Fibroblast of pulmonary artery (primary cell): ENCODE results near the gene VPS13A.

ENCODE experiments used
- DNase-seq: peaks from one replicate; pipeline ENCODE4 v3.0.0-alpha.2; 2010; ENCODE audit warnings: low read depth
- H3K4me3 ChIP-seq: replicated peaks from 2 replicates; pipeline ENCODE4 v1.5.1; 2011; ENCODE audit warnings: low read depth, mild to moderate bottlenecking, control low read depth, low read length, moderate library complexity
- TF ChIP-seq, protein P1 (sequence below): IDR thresholded peaks from 2 replicates; pipeline ENCODE4 v1.5.1; 2011; ENCODE audit warnings: mild to moderate bottlenecking, control low read depth, low read length, inconsistent platforms; ENCODE audit errors: missing control alignments

VPS13A gene

DNA sequence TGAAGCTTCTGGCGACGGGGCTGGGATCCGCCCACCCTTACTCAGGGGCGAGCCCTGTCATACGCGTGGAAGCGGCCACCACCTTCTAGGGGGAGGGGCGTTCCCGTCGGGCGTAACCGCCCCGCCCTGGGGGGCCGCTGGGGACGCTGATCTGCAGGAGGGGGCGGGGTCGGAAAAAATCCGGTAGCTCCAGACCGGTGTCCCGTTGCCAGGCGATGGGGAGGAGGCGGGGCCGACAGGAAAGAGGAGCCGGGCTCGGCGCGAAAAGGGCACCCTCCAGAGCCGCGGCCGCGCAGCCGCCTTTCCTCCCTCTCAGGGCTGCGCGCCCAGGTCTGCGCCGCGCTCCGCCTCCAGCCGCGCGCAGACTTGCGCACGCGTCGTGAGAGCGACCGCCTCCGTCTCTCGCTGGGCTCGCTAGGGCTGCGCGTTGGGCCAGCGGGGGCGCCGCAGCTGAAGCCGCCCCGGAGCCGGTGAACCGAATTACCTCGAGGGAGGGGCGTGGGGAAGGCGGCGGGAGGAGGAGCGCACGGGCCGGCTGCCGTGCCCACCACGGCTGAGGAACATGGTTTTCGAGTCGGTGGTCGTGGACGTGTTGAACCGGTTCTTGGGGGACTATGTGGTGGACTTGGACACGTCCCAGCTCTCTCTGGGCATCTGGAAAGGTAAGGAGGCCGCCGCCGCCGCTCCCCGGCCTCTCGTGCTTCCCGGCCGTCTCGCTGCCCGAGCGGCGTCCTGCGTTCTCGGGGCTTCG lies at the start of gene VPS13A:
VPS13A (plus strand) TSS at position 392 of the 751 bp plus-strand sequence; CDS start at position 563, 171 bp downstream.
- DNase-seq, result peak; percentile 92
- H3K4me3 ChIP-seq, result peak within 1 kb of the TSS; percentile 72
- TF ChIP-seq, protein P1, sequence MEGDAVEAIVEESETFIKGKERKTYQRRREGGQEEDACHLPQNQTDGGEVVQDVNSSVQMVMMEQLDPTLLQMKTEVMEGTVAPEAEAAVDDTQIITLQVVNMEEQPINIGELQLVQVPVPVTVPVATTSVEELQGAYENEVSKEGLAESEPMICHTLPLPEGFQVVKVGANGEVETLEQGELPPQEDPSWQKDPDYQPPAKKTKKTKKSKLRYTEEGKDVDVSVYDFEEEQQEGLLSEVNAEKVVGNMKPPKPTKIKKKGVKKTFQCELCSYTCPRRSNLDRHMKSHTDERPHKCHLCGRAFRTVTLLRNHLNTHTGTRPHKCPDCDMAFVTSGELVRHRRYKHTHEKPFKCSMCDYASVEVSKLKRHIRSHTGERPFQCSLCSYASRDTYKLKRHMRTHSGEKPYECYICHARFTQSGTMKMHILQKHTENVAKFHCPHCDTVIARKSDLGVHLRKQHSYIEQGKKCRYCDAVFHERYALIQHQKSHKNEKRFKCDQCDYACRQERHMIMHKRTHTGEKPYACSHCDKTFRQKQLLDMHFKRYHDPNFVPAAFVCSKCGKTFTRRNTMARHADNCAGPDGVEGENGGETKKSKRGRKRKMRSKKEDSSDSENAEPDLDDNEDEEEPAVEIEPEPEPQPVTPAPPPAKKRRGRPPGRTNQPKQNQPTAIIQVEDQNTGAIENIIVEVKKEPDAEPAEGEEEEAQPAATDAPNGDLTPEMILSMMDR, result no peak

DNA sequence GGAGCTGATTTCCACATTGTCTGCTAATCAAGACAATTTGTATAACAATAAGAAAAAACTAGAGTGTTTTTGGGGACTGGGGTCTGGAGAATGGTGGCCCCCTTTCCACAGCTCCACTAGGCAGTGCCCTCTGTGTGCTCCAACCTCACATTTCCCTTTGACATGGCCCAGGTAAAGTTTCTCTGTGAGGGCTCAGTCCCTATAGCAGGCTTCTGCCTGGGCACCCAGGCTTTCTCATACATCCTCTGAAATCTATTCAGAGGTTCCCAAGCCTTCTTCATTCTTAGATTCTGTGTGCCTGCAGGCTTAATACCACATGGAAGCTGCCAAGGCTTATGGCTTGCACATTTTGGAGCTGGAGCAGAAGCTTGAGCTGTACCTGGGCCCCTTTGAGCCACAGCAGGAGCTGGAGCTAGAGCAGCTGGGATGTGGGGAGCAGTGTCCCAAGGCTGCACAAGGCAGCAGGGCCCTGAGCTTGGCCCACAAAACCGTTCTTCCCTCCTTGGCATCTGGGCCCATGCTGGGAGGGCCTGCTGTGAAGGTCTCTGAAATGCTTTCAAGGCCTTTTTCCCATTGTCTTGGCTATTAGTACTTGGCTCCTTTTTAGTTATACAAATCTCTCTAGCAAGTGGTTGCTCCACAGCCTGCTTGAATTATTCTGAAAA lies 49.1 kb upstream of the VPS13A start:
- no peak overlapping the region for H3K4me3 ChIP-seq
- TF ChIP-seq, protein P1, result no peak
- DNase-seq, result no peak

DNA sequence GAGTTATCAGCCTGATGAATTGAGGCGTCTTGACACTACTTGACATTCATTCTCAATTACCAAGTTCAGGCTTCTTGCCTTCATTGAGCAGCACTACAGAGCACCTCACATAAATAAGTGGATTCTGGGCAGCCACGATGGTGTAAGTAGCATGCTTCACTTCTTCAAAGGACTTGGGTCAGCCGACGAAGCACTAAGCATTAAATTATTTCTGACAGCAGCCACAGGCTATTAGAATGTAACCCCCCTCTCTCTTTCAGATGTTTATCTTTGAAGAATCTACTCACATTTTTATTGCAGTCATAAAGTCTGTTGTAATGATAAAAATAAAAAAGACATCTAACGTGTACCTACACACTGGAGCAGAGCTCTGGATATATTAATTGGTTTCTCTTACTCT lies 45.9 kb upstream of the VPS13A start:
- no peak overlapping the region for H3K4me3 ChIP-seq
- DNase-seq, result no peak
- TF ChIP-seq, protein P1, result no peak

DNA sequence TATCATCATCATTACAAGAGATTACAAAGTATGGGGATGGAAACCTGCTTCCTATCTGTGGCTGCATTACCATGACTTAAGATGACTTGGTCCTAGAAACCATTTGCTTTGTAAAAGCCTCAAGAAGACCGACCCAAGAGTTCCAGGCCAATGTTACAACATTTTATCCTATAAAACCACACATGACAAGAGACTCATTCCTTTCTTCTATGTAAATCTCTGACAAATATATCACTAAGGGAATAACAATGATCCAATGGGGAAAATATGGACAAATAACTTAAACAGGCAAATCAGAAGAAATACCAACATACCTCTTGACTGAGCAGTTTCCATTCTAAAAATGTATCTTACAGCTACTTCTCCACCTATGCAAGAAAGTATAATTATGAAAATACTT lies 44.3 kb upstream of the VPS13A start:
- TF ChIP-seq, protein P1, result no peak
- no peak overlapping the region for H3K4me3 ChIP-seq
- DNase-seq, result no peak

DNA sequence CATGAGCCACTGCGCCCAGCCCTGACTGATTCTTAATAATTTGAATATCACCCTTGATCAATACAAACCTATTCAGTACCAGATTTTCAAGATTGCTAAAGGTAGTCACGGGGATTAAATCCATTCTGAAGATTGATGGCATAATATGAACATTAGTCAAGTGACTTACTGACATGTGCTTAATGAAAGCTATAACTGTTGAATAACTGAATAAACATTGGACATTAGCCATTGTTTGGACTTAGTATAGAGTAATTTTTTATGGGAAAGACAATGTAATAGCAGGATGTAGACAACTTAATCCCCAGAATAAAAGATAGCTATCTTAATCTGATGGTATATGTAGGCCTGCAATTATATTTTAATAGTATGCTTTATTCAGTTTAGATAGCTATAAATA lies 35.0 kb upstream of the VPS13A start:
- DNase-seq, result no peak
- TF ChIP-seq, protein P1, result no peak
- H3K4me3 ChIP-seq, result no peak overlapping the region

DNA sequence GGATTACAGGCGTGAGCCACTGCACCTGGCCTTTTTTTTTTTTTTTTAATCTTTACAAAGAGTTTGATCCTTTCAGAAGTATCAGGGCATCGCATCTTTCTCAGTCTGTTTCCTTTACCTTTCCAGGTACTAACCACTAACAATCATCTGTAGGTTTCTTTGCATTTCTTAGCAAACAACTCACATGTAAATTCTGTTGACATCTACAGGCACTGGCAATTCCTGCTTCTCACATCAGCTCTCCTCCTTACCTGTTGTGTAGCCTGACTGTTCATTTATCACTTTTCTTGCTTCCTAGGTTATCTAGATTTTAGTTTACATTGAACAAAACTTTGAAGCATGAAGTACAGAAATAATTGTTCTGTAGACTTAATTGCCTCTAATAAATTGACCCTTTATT lies 27.5 kb upstream of the VPS13A start:
- no peak for DNase-seq
- no peak overlapping the region for H3K4me3 ChIP-seq
- TF ChIP-seq, protein P1, result no peak

DNA sequence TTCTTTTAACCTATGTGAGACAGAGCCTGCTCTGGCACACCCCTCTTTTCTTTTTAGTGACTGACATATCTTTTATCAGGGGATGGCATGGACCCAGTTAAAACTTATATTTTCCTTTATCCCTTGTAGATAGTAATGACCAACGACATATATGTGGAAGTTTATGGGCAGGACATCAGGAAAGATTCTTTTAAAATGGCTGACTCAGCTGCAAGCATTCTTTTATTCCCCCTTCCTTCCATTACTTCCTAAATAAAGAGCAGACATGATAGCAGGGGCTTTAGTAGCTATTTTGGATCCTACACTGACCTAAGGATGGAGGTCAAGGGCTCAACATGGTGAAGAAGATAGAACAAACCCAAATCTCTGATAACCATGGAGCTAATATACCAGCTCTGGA lies 25.0 kb upstream of the VPS13A start:
- no peak for DNase-seq
- H3K4me3 ChIP-seq, result no peak overlapping the region
- TF ChIP-seq, protein P1, result no peak
